ENCODE measurements around the gene DCST2.

DCST2 gene

GRCh38 chr1:155026154-155026553 is 7.4 kb downstream of the DCST2 start:
- no peak for DNase-seq (ENCODE audit: low read depth, low spot score)
- Histone ChIP-seq H3K4me3 (ENCODE audit: insufficient read length, low read depth) (no peak overlapping the region), H3K9me3 (ENCODE audit: insufficient read depth, low read length) (peaks cover 15% of the 10 kb centered on the region; the same call in 1 of the 2 replicates), H3K4me1 (ENCODE audit: insufficient read depth, insufficient read length) (peaks cover 10% of the 10 kb centered on the region), H3K36me3 (ENCODE audit: insufficient read depth, insufficient read length, low read length) (no peaks in the 10 kb centered on the region), H3K27me3 (ENCODE audit: insufficient read depth, insufficient read length) (no peaks in the 10 kb centered on the region), H3K9ac (ENCODE audit: insufficient read length, low read depth) (no peak overlapping the region)
- TF ChIP-seq ZNF274 (IDR thresholded peaks at IDR 0.05; ENCODE audit: low read depth, low read length) (no peak), YY1 (IDR thresholded peaks at IDR 0.05; ENCODE audit: insufficient read depth, insufficient read length) (no peak), SUZ12 (IDR thresholded peaks at IDR 0.05; ENCODE audit: extremely low read depth, insufficient read depth, insufficient read length) (no peak)

GRCh38 chr1:155024315-155024714 is 9.3 kb downstream of the DCST2 start:
- DNase-seq (ENCODE audit: low read depth, low spot score), result no peak
- Histone ChIP-seq H3K9me3 (ENCODE audit: insufficient read depth, low read length) (peaks cover 24% of the 10 kb centered on the region; the same call in 1 of the 2 replicates), H3K4me3 (ENCODE audit: insufficient read length, low read depth) (no peak overlapping the region), H3K36me3 (ENCODE audit: insufficient read depth, insufficient read length, low read length) (no peaks in the 10 kb centered on the region), H3K9ac (ENCODE audit: insufficient read length, low read depth) (no peak overlapping the region), H3K4me1 (ENCODE audit: insufficient read depth, insufficient read length) (peaks cover 10% of the 10 kb centered on the region), H3K27me3 (ENCODE audit: insufficient read depth, insufficient read length) (no peaks in the 10 kb centered on the region)
- TF ChIP-seq YY1 (IDR thresholded peaks at IDR 0.05; ENCODE audit: insufficient read depth, insufficient read length) (no peak), ZNF274 (IDR thresholded peaks at IDR 0.05; ENCODE audit: low read depth, low read length) (no peak), SUZ12 (IDR thresholded peaks at IDR 0.05; ENCODE audit: extremely low read depth, insufficient read depth, insufficient read length) (no peak)

GRCh38 chr1:155023627-155024026 is 10.0 kb downstream of the DCST2 start:
- peaks cover 31% of the 10 kb centered on the region; the same call in 1 of the 2 replicates for H3K9me3 ChIP-seq (ENCODE audit: insufficient read depth, low read length)
- H3K36me3 ChIP-seq (ENCODE audit: insufficient read depth, insufficient read length, low read length), result no peaks in the 10 kb centered on the region
- no peak overlapping the region for H3K4me3 ChIP-seq (ENCODE audit: insufficient read length, low read depth)
- peaks cover 10% of the 10 kb centered on the region for H3K4me1 ChIP-seq (ENCODE audit: insufficient read depth, insufficient read length)
- TF ChIP-seq SUZ12 (IDR thresholded peaks at IDR 0.05; ENCODE audit: extremely low read depth, insufficient read depth, insufficient read length) (no peak), ZNF274 (IDR thresholded peaks at IDR 0.05; ENCODE audit: low read depth, low read length) (no peak)
- DNase-seq (ENCODE audit: low read depth, low spot score), result no peak
- no peaks in the 10 kb centered on the region for H3K27me3 ChIP-seq (ENCODE audit: insufficient read depth, insufficient read length)
- no peak overlapping the region for H3K9ac ChIP-seq (ENCODE audit: insufficient read length, low read depth)

GRCh38 chr1:155022927-155023236 is 10.7 kb downstream of the DCST2 start:
- Histone ChIP-seq H3K27me3 (ENCODE audit: insufficient read depth, insufficient read length) (no peaks in the 10 kb centered on the region), H3K36me3 (ENCODE audit: insufficient read depth, insufficient read length, low read length) (no peaks in the 10 kb centered on the region), H3K4me3 (ENCODE audit: insufficient read length, low read depth) (no peak overlapping the region), H3K9me3 (ENCODE audit: insufficient read depth, low read length) (peaks cover 38% of the 10 kb centered on the region; the same call in 1 of the 2 replicates), H3K4me1 (ENCODE audit: insufficient read depth, insufficient read length) (peaks cover 11% of the 10 kb centered on the region), H3K9ac (ENCODE audit: insufficient read length, low read depth) (no peak overlapping the region)
- no peak for DNase-seq (ENCODE audit: low read depth, low spot score)
- TF ChIP-seq YY1 (IDR thresholded peaks at IDR 0.05; ENCODE audit: insufficient read depth, insufficient read length) (no peak), ZNF274 (IDR thresholded peaks at IDR 0.05; ENCODE audit: low read depth, low read length) (no peak), SUZ12 (IDR thresholded peaks at IDR 0.05; ENCODE audit: extremely low read depth, insufficient read depth, insufficient read length) (no peak)

DNA sequence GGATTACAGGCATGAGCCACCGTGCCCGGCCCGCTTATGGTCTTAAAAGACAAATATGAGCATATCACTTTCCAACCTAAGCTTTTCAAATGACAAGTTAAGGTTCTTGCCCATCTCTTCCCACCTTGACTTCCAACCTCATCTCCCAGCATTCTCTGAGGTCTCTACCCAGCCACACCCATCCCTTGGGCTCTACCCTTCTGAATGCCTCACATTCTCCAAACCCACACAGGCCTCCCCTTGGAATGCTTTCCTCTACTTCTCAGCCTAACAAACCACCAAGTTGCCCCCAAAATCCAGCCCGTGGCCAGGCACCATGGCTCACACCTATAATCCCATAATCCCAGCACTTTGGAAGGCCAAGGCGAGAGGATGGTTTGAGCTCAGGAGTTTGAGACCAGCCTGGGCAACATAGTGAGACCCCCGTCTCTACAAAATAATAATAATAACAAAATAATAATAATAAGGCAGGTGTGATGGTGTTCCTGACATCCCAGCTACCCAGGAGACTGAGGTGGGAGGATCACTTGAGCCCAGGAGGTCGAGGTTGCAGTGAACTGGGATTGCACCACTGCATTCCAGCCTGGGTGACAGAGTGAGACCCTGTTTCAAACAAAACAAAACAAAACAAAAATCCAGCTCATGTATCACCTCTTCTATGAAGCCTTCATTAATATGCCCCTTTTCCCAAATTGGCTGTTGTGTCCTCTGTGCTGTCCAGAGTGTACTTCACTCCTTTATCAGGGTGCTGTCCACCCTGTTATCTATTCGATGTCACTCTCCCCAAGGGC is 11.2 kb downstream of the DCST2 start:
- Histone ChIP-seq H3K27me3 (ENCODE audit: insufficient read depth, insufficient read length) (no peaks in the 10 kb centered on the region), H3K9me3 (ENCODE audit: insufficient read depth, low read length) (peaks cover 44% of the 10 kb centered on the region; the same call in 1 of the 2 replicates), H3K9ac (ENCODE audit: insufficient read length, low read depth) (no peak overlapping the region), H3K4me3 (ENCODE audit: insufficient read length, low read depth) (no peak overlapping the region), H3K4me1 (ENCODE audit: insufficient read depth, insufficient read length) (peaks cover 15% of the 10 kb centered on the region), H3K36me3 (ENCODE audit: insufficient read depth, insufficient read length, low read length) (no peaks in the 10 kb centered on the region)
- DNase-seq (ENCODE audit: low read depth, low spot score), result no peak
- TF ChIP-seq SUZ12 (IDR thresholded peaks at IDR 0.05; ENCODE audit: extremely low read depth, insufficient read depth, insufficient read length) (no peak), ZNF274 (IDR thresholded peaks at IDR 0.05; ENCODE audit: low read depth, low read length) (no peak), YY1 (IDR thresholded peaks at IDR 0.05; ENCODE audit: insufficient read depth, insufficient read length) (no peak)

DNA sequence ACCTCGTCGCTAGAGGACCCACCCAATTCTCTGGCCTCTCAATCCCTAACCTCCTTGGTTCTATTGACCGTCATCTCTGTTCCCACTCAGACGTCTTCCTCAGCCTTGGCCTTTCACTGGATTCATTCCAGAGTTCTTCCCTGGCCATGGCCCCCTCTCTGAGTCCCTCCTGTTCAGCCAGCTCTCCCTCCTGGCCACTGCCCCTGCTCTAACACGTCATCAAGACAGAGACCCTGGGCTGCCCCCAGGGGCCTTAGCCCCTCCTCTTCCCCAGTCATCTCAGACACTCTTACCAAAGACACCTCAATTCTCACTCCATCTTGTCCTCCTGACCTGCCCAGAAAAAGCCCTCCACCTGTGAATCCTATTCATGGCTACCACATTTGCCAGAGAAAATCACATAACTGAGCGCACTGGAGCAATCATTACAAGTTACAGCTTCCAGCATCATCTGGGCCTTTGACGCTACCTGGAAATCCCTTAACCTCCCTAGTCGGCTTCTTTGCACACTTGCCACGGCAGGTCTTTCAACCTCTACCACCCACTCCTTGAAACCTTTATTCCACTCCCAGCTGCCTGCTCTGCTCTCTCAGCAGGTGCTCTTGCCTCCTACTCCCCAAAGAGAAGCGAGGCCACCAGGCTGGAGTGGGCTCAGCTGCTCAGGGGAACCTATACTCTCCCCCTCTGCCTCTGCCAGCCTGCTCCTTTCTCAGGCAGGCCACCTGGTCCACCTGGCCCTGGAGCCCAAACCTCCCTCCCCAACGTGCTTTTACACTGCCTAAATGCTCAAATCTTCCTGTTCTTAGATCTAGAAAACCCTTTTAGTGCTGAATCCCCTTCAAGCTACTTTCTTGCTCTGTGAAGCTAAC is 14.0 kb downstream of the DCST2 start:
- Histone ChIP-seq H3K4me3 (ENCODE audit: insufficient read length, low read depth) (no peak overlapping the region), H3K27me3 (ENCODE audit: insufficient read depth, insufficient read length) (no peaks in the 10 kb centered on the region), H3K36me3 (ENCODE audit: insufficient read depth, insufficient read length, low read length) (peaks cover 22% of the 10 kb centered on the region), H3K9me3 (ENCODE audit: insufficient read depth, low read length) (peaks cover 66% of the 10 kb centered on the region; the same call in 1 of the 2 replicates), H3K9ac (ENCODE audit: insufficient read length, low read depth) (no peak overlapping the region), H3K4me1 (ENCODE audit: insufficient read depth, insufficient read length) (peaks cover 7% of the 10 kb centered on the region)
- no peak for DNase-seq (ENCODE audit: low read depth, low spot score)
- TF ChIP-seq SUZ12 (IDR thresholded peaks at IDR 0.05; ENCODE audit: extremely low read depth, insufficient read depth, insufficient read length) (no peak), YY1 (IDR thresholded peaks at IDR 0.05; ENCODE audit: insufficient read depth, insufficient read length) (no peak), ZNF274 (IDR thresholded peaks at IDR 0.05; ENCODE audit: low read depth, low read length) (no peak)
